Effector memory CD8-positive, alpha-beta T cell (primary cell): ENCODE measurements around the gene CNKSR3.

Source experiments
- ATAC-seq: fragments of 150-1000 bp; cut with Tn5 transposase; replicated peaks from 2 replicates; pipeline ENCODE4 v1.10.0; 2021; ENCODE audit warnings: mild to moderate bottlenecking, moderate library complexity
- DNase-seq, 3 experiments: peaks; one replicate each; pipeline ENCODE4 v3.0.0; 2021
- H3K27ac Mint-ChIP-seq, 2 donors: one replicate each; pipeline ENCODE4 v1.8.0; 2022; ENCODE audit warnings: mild to moderate bottlenecking in 2 of 2, mixed read lengths in 2 of 2, moderate library complexity in 2 of 2
- H3K27me3 Mint-ChIP-seq, 2 donors: one replicate each; pipeline ENCODE4 v1.8.0; 2022; ENCODE audit warnings: mixed read lengths in 2 of 2
- H3K36me3 Mint-ChIP-seq: one replicate; pipeline ENCODE4 v1.8.0; 2022; ENCODE audit warnings: mild to moderate bottlenecking, moderate library complexity, mixed read lengths; ENCODE audit not compliant: insufficient read depth
- H3K4me1 Mint-ChIP-seq, 2 donors: one replicate each; pipeline ENCODE4 v1.8.0; 2022; ENCODE audit warnings: low read depth in 2 of 2, mixed read lengths in 2 of 2
- H3K4me3 Mint-ChIP-seq, 2 donors: one replicate each; pipeline ENCODE4 v1.8.0; 2022; ENCODE audit warnings: mild to moderate bottlenecking in 2 of 2, mixed read lengths in 2 of 2, moderate library complexity in 2 of 2
- H3K9me3 Mint-ChIP-seq, 2 donors: one replicate each; pipeline ENCODE4 v1.8.0; 2022; ENCODE audit warnings: mixed read lengths in 2 of 2

Gene CNKSR3

DNA sequence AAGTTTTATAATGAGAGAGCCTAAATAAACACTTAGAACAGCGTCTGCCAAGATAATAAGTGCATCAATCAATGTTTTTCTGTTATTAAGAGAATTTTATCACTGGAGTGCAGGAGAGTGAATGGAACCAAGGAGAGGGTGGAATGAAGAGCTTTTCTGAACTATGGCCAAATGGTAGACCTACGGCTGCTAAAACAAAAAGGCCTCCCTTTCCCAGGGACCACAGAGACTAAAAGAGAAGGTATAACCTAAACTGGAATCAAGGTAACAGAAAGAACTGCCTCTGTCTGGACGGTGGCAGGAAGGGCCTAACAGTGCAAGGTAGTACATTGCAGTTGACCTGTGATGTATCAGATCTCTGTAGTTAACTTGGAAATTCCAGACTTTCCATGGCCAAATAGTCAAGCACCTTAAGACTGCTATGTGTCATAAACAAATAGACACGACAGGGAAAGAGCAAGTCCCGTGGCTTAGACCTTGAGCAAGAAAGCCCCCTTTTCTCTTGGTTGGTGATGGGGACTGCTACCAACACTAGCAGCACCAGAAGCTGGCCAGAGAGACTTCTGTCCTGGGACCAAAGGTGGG is 5.5 kb downstream of the CNKSR3 start:
- no peak for ATAC-seq

DNA sequence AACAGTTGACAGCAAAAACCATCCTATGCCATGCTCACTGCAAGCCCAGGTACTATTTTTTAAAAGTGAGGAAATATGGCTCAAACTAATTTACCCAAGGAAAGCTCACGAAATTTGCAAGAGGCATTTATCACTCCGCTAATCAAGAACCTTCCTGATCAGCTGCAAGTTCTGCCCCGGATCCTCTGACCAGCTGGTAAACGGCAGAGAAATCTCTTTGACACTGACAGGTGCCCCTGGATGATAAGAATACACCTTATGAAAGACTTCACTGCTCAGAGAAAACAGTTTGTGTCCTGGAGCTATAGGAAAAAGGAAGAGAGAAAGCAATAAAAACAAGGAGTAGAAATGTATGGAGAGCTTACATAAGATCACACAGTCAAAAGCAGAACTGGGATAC is 6.4 kb downstream of the CNKSR3 start:
- DNase-seq: no peak
- no peak overlapping the region for H3K27ac Mint-ChIP-seq
- no peak overlapping the region for H3K4me3 Mint-ChIP-seq
- ATAC-seq: no peak
- H3K36me3 Mint-ChIP-seq: peaks cover 3% of the 10 kb centered on the region
- peaks cover 3 to 9% of the 10 kb centered on the region in 2 donors for H3K4me1 Mint-ChIP-seq
- peaks cover 0 to 2% of the 10 kb centered on the region in 2 donors for H3K9me3 Mint-ChIP-seq
- peaks cover 38 to 70% of the 10 kb centered on the region in 2 donors for H3K27me3 Mint-ChIP-seq

More for the DNA sequence above, 5.5 kb downstream of the CNKSR3 start:
- Mint-ChIP-seq H3K27me3 (peaks cover 37 to 75% of the 10 kb centered on the region in 2 donors), H3K27ac (no peak overlapping the region), H3K36me3 (peaks cover 3% of the 10 kb centered on the region), H3K9me3 (peaks cover 0 to 2% of the 10 kb centered on the region in 2 donors), H3K4me1 (peaks cover 6 to 9% of the 10 kb centered on the region in 2 donors), H3K4me3 (no peak overlapping the region)
- DNase-seq: no peak

DNA sequence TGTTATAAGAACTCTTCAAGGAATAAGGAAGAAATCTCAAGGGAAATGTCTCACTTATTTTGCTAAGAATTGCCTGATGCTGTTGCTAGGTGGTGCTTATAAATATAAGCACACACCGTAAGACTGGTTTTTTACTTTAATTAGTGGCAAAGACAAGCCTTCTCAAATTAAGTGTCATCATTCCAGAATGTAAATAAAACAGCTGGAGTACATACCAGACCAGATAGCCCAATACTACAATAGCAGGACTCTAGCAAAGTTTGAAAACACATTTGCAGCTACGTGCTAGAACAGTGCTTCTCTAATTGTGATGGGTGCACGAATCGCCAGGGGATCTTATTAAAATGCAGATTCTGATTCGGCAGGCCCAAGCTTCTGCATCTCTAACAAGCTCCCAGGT is 6.8 kb downstream of the CNKSR3 start:
- ATAC-seq: no peak
- peaks cover 38 to 70% of the 10 kb centered on the region in 2 donors for H3K27me3 Mint-ChIP-seq
- no peak overlapping the region for H3K4me3 Mint-ChIP-seq

GRCh38 chr6:154502553-154502952 is 7.9 kb downstream of the CNKSR3 start:
- ATAC-seq: no peak
- no peak overlapping the region for H3K27ac Mint-ChIP-seq
- H3K36me3 Mint-ChIP-seq: peaks cover 3% of the 10 kb centered on the region
- H3K4me3 Mint-ChIP-seq: no peak overlapping the region
- H3K4me1 Mint-ChIP-seq: peaks cover 3 to 9% of the 10 kb centered on the region in 2 donors
- peaks cover 36 to 63% of the 10 kb centered on the region in 2 donors for H3K27me3 Mint-ChIP-seq
- no peak for DNase-seq
- peaks cover 0 to 2% of the 10 kb centered on the region in 2 donors for H3K9me3 Mint-ChIP-seq

More for the DNA sequence above, 6.8 kb downstream of the CNKSR3 start:
- Mint-ChIP-seq H3K4me1 (peaks cover 3 to 9% of the 10 kb centered on the region in 2 donors), H3K36me3 (peaks cover 3% of the 10 kb centered on the region), H3K27ac (no peak overlapping the region), H3K9me3 (peaks cover 0 to 2% of the 10 kb centered on the region in 2 donors)
- no peak for DNase-seq

DNA sequence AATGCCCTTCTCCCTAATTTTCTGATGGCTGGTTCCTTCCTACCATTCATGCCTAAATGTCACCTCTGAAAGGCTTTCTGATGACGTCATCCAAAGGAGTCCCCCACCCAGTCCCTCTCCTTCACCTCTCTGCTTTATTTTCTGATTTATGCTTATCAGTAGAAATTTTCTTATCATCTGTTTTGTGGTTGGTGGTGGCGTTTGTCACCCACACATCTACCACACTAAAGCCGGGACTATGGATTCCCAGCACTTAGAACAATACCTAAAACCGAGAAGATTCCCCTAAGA is 9.0 kb downstream of the CNKSR3 start:
- DNase-seq (no peak), ATAC-seq (no peak)
- Mint-ChIP-seq H3K27me3 (peaks cover 28 to 58% of the 10 kb centered on the region in 2 donors), H3K9me3 (peaks cover 0 to 2% of the 10 kb centered on the region in 2 donors), H3K4me1 (peaks cover 3 to 9% of the 10 kb centered on the region in 2 donors), H3K4me3 (no peak overlapping the region), H3K36me3 (peaks cover 3% of the 10 kb centered on the region), H3K27ac (no peak overlapping the region)

- Mint-ChIP-seq H3K4me1 (peaks cover 3 to 9% of the 10 kb centered on the region in 2 donors), H3K4me3 (no peak overlapping the region), H3K9me3 (no peaks in the 10 kb centered on the region), H3K36me3 (peaks cover 3% of the 10 kb centered on the region), H3K27me3 (peaks cover 27 to 56% of the 10 kb centered on the region in 2 donors), H3K27ac (no peak overlapping the region)
- DNase-seq: no peak
- no peak for ATAC-seq
Measured at GRCh38 chr6:154500769-154501577, 9.5 kb downstream of the CNKSR3 start.

- ATAC-seq: no peak
- peaks cover 30 to 57% of the 10 kb centered on the region in 2 donors for H3K27me3 Mint-ChIP-seq
- H3K9me3 Mint-ChIP-seq: no peaks in the 10 kb centered on the region
- H3K4me3 Mint-ChIP-seq: no peak overlapping the region
- DNase-seq: no peak
- H3K4me1 Mint-ChIP-seq: peaks cover 3 to 9% of the 10 kb centered on the region in 2 donors
- peaks cover 3% of the 10 kb centered on the region for H3K36me3 Mint-ChIP-seq
- no peak overlapping the region for H3K27ac Mint-ChIP-seq
Measured at GRCh38 chr6:154499855-154500589, 10.5 kb downstream of the CNKSR3 start.

DNA sequence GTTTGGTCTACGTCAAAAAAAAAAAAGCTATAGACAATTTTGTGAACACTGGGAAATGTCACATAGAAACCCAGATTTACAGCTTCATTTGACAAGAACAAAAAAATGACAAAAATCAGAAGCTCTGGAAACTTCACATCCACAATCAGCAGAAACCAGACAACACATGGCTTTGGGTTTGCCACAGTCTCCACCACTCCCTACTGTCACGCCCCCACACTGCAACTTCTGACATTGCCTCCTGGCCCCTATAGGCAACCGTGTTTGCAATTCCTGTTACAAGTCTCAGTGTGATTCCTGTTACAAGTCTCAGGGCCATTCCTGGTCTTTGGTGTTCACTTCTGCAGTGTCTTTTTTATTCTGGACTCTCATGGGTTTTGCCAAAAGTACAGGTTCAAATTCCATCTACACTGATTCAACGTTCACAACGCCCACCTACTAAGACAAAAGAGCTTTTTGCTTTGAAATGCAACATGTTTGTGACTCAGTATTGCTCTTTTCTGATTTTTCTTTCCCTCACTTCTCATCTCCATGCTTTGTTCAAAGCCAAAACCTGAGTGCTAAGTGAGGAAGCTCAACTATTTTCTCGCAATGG is 12.0 kb downstream of the CNKSR3 start:
- DNase-seq: no peak
- Mint-ChIP-seq H3K27me3 (peaks cover 30 to 48% of the 10 kb centered on the region in 2 donors), H3K27ac (no peak overlapping the region), H3K4me3 (no peak overlapping the region), H3K9me3 (no peaks in the 10 kb centered on the region), H3K4me1 (peaks cover 3 to 9% of the 10 kb centered on the region in 2 donors), H3K36me3 (peaks cover 3% of the 10 kb centered on the region)
- ATAC-seq: no peak

- DNase-seq (no peak), ATAC-seq (no peak)
- Mint-ChIP-seq H3K36me3 (peaks cover 3% of the 10 kb centered on the region), H3K4me1 (peaks cover 3 to 9% of the 10 kb centered on the region in 2 donors), H3K27me3 (peaks cover 30 to 38% of the 10 kb centered on the region in 2 donors), H3K27ac (no peak overlapping the region), H3K9me3 (no peaks in the 10 kb centered on the region), H3K4me3 (no peak overlapping the region)
Measured at GRCh38 chr6:154496793-154497517, 13.5 kb downstream of the CNKSR3 start.

GRCh38 chr6:154496186-154496585 is 14.3 kb downstream of the CNKSR3 start:
- no peak for DNase-seq
- Mint-ChIP-seq H3K27me3 (peaks cover 30 to 31% of the 10 kb centered on the region in 2 donors), H3K9me3 (no peaks in the 10 kb centered on the region), H3K36me3 (peaks cover 1% of the 10 kb centered on the region), H3K4me1 (peaks cover 0 to 4% of the 10 kb centered on the region in 2 donors), H3K27ac (no peak overlapping the region), H3K4me3 (no peak overlapping the region)
- no peak for ATAC-seq

GRCh38 chr6:154494592-154495311 is 15.7 kb downstream of the CNKSR3 start:
- ATAC-seq: no peak
- no peaks in the 10 kb centered on the region for H3K9me3 Mint-ChIP-seq
- H3K4me3 Mint-ChIP-seq: no peak overlapping the region
- DNase-seq: no peak
- peaks cover 25 to 26% of the 10 kb centered on the region in 2 donors for H3K27me3 Mint-ChIP-seq
- H3K36me3 Mint-ChIP-seq: no peaks in the 10 kb centered on the region
- no peaks in the 10 kb centered on the region for H3K4me1 Mint-ChIP-seq
- H3K27ac Mint-ChIP-seq: no peak overlapping the region
